HCT116 (cell line): ENCODE measurements around the gene MRTFB. TPM values are rescaled to one million over a fixed set of nuclear protein-coding genes. Genes with fewer than 3 reads are reported as not detected.
"Not testable (repeated sequence)": the region's sequence is repeated elsewhere in the genome, so short reads cannot be mapped to it uniquely, and the experiment has no call there.

Experiments used
- ATAC-seq: fragments of 200-7000 bp; cut with Tn5 transposase; 2 replicates; pipeline ENCODE4 v1.9.1; 2020; ENCODE audit warnings: mild to moderate bottlenecking, moderate library complexity
- BruUV-seq: library from RNA; stranded (reverse); fragments of 400-500 nt; replicated peaks from 2 replicates; lab custom pipeline; 2021; lab: Mats Ljungman, UMichigan
- CTCF ChIA-PET: fragments of 300-600 bp; sonication (Branson Sonifier 250); formaldehyde crosslinking; loops from one replicate; lab custom pipeline; 2021; ENCODE audit warnings: antibody characterized with exemption; lab: Charles Lee
- POLR2A ChIA-PET: fragments of 300-600, 350-600 bp; sonication (Branson Sonifier 250); formaldehyde crosslinking; loops from one replicate; lab custom pipeline; 2021; ENCODE audit warnings: antibody characterized with exemption; lab: Charles Lee
- RAD21 ChIA-PET, 2 experiments: fragments of 300-600 bp; sonication (Branson Sonifier 250); formaldehyde crosslinking; loops; one replicate each; lab custom pipeline; 2023; ENCODE audit warnings: low total read pairs in 2 of 2; ENCODE audit not compliant: uncharacterized antibody in 2 of 2, unreplicated experiment in 2 of 2, low non-redundant PET in 1 of 2; lab: Charles Lee
- DNase-seq: peaks from one replicate; pipeline ENCODE4 v3.0.0-alpha.2; 2010; ENCODE audit warnings: low read depth, low spot score
- H2AFZ ChIP-seq: fragments of 200-600 bp; shearing (Covaris generic), sonication (generic); 2 replicates; pipeline ENCODE4 v1.6.1; 2017; ENCODE audit warnings: low read depth, mixed run types, mixed read lengths, antibody characterized with exemption, low read length; ENCODE audit not compliant: poor library complexity, severe bottlenecking
- H3K27ac ChIP-seq: 2 replicates; pipeline ENCODE4 v1.5.1; 2012; ENCODE audit warnings: low read depth, low read length
- H3K27me3 ChIP-seq: fragments of 200-600 bp; sonication (generic); 2 replicates; pipeline ENCODE4 v1.6.1; 2016; ENCODE audit warnings: mixed run types, low read length, mixed read lengths; ENCODE audit not compliant: insufficient read depth
- H3K36me3 ChIP-seq, 2 experiments: fragments of 200-500 bp in 1 of 2; fragments of 200-600 bp in 1 of 2; sonication (Bioruptor generic) in 1 of 2; sonication (generic) in 1 of 2; 2 replicates each; pipeline versions ENCODE4 v1.5.1 to v1.6.1; 2014 to 2016; ENCODE audit warnings: low read length in 2 of 2, inconsistent platforms in 1 of 2, mixed read lengths in 1 of 2, mixed run types in 1 of 2; ENCODE audit not compliant: insufficient read depth in 2 of 2, control insufficient read depth in 1 of 2
- H3K4me1 ChIP-seq, 2 experiments: fragments of 200-600 bp in 1 of 2; sonication (generic) in 1 of 2; 2 replicates each; pipeline versions ENCODE4 v1.5.1 to v1.6.1; 2012 to 2017; ENCODE audit warnings: low read length in 2 of 2, inconsistent platforms in 1 of 2, mild to moderate bottlenecking in 1 of 2, mixed read lengths in 1 of 2, mixed run types in 1 of 2, moderate library complexity in 1 of 2; ENCODE audit not compliant: insufficient read depth in 2 of 2, control insufficient read depth in 1 of 2
- H3K4me2 ChIP-seq: fragments of 200-600 bp; sonication (generic); 2 replicates; pipeline ENCODE4 v1.6.1; 2017; ENCODE audit warnings: mixed run types, low read length, mixed read lengths
- H3K4me3 ChIP-seq, 2 experiments: fragments of 200-600 bp in 1 of 2; sonication (generic) in 1 of 2; replicated peaks in 1 of 2; 2 replicates each; pipeline ENCODE4 v1.5.1; 2011 to 2016; ENCODE audit warnings: low read length in 2 of 2, control low read depth in 1 of 2, low read depth in 1 of 2, mild to moderate bottlenecking in 1 of 2, mixed read lengths in 1 of 2, mixed run types in 1 of 2
- H3K79me2 ChIP-seq: fragments of 200-600 bp; sonication (generic); 2 replicates; pipeline ENCODE4 v1.6.1; 2017; ENCODE audit warnings: mild to moderate bottlenecking, mixed run types, low read length, moderate library complexity, mixed read lengths; ENCODE audit not compliant: insufficient read depth
- H3K9ac ChIP-seq: fragments of 200-600 bp; sonication (generic); 2 replicates; pipeline ENCODE4 v1.6.1; 2016; ENCODE audit warnings: low read length, mixed read lengths
- H3K9me2 ChIP-seq: fragments of 200-600 bp; sonication (generic), shearing (Covaris generic); 2 replicates; pipeline ENCODE4 v1.6.1; 2017; ENCODE audit warnings: mixed run types, mild to moderate bottlenecking, moderate library complexity; ENCODE audit not compliant: insufficient read depth
- H3K9me3 ChIP-seq, 2 experiments: fragments of 200-500 bp in 1 of 2; fragments of 200-600 bp in 1 of 2; sonication (Bioruptor generic) in 1 of 2; sonication (generic) in 1 of 2; 2 replicates each; pipeline ENCODE4 v1.6.1; 2014 to 2017; ENCODE audit warnings: low read length in 2 of 2, mixed read lengths in 2 of 2, inconsistent platforms in 1 of 2, low read depth in 1 of 2, mild to moderate bottlenecking in 1 of 2, mixed run types in 1 of 2, moderate library complexity in 1 of 2; ENCODE audit not compliant: control insufficient read depth in 1 of 2, insufficient read depth in 1 of 2
- H4K20me1 ChIP-seq: fragments of 200-600 bp; sonication (generic), shearing (Covaris generic); 2 replicates; pipeline ENCODE4 v1.6.1; 2017; ENCODE audit warnings: mixed run types, mild to moderate bottlenecking, moderate library complexity; ENCODE audit not compliant: insufficient read depth
- ATF3 ChIP-seq: IDR thresholded peaks from 2 replicates; pipeline ENCODE4 v1.6.1; 2012
- CBX3 ChIP-seq: IDR thresholded peaks from 2 replicates; pipeline ENCODE4 v1.6.1; 2012; ENCODE audit warnings: low read depth
- CEBPB ChIP-seq: IDR thresholded peaks from 2 replicates; pipeline ENCODE4 v1.6.1; 2012; ENCODE audit warnings: low read depth
- EGR1 ChIP-seq: IDR thresholded peaks from 2 replicates; pipeline ENCODE4 v1.6.1; 2012; ENCODE audit warnings: low read depth
- ELF1 ChIP-seq: IDR thresholded peaks from 2 replicates; pipeline ENCODE4 v1.6.1; 2012; ENCODE audit warnings: low read depth, borderline replicate concordance
- EZH2 ChIP-seq: fragments of 200-600 bp; sonication (generic); IDR thresholded peaks from 2 replicates; pipeline ENCODE4 v1.6.1; 2017; ENCODE audit warnings: antibody characterized with exemption, mixed run types
- EZH2phosphoT487 ChIP-seq: fragments of 200-600 bp; IDR thresholded peaks from 2 replicates; pipeline ENCODE4 v1.6.1; 2018; ENCODE audit warnings: antibody characterized with exemption, borderline replicate concordance
- FOSL1 ChIP-seq: IDR thresholded peaks from 2 replicates; pipeline ENCODE4 v1.6.1; 2012; ENCODE audit warnings: low read depth
- MAX ChIP-seq: IDR thresholded peaks from 2 replicates; pipeline ENCODE4 v1.6.1; 2012
- POLR2A ChIP-seq: IDR thresholded peaks from 2 replicates; pipeline ENCODE4 v1.7.0; 2011; ENCODE audit warnings: borderline replicate concordance; ENCODE audit not compliant: insufficient read depth, insufficient read length; ENCODE audit errors: extremely low read depth
- POLR2AphosphoS5 ChIP-seq: IDR thresholded peaks from 2 replicates; pipeline ENCODE4 v1.6.1; 2011; ENCODE audit warnings: mild to moderate bottlenecking, low read depth, low read length, moderate library complexity
- SIN3A ChIP-seq: IDR thresholded peaks from 2 replicates; pipeline ENCODE4 v1.6.1; 2012; ENCODE audit warnings: low read depth
- SP1 ChIP-seq: IDR thresholded peaks from 2 replicates; pipeline ENCODE4 v1.6.1; 2012; ENCODE audit warnings: low read depth
- YY1 ChIP-seq: IDR thresholded peaks from 2 replicates; pipeline ENCODE4 v1.6.1; 2011; ENCODE audit warnings: low read length, low read depth, moderate library complexity, mild to moderate bottlenecking; ENCODE audit not compliant: insufficient replicate concordance; ENCODE audit errors: extremely low read depth
- ZBTB33 ChIP-seq: IDR thresholded peaks from 2 replicates; pipeline ENCODE4 v1.6.1; 2011; ENCODE audit warnings: mild to moderate bottlenecking, low read length, moderate library complexity; ENCODE audit not compliant: insufficient replicate concordance; ENCODE audit errors: extremely low read depth
- ZFX ChIP-seq: fragments of 450-650 bp; IDR thresholded peaks from 2 replicates; pipeline ENCODE4 v1.6.1; 2017
- intact Hi-C: fragments of 100-400 bp; cut with micrococcal nuclease; formaldehyde crosslinking; loops from 2 replicates; pipeline ENCODE4 v1.10.0; 2022
- total RNA-seq: library from RNA; stranded (reverse); gene quantifications from one replicate; pipeline ENCODE4 v1.2.1, GENCODE V29; 2021; ENCODE audit not compliant: unreplicated experiment

Gene MRTFB
- total RNA-seq, 1 experiment from 2014 or later: 39.0 TPM

GRCh38 chr16:14043793-14044192 lies 27.3 kb upstream of the MRTFB start:
- RAD21 ChIA-PET: no interaction called here
- BruUV-seq: no TSS peak
- H3K27ac ChIP-seq: no peak overlapping the region
- CTCF ChIA-PET: no interaction called here
- no peak overlapping the region for H3K4me3 ChIP-seq
- no peak overlapping the region for H3K4me2 ChIP-seq
- no peak overlapping the region for H3K9ac ChIP-seq
- no peak overlapping the region for H2AFZ ChIP-seq
- intact Hi-C loops: no loop called here
- TF ChIP-seq YY1: no peak
- no peak for TF ChIP-seq EZH2phosphoT487
- TF ChIP-seq MAX: no peak
- TF ChIP-seq ZFX: no peak
- TF ChIP-seq SP1: no peak
- no peak for TF ChIP-seq ATF3
- TF ChIP-seq SIN3A: no peak
- TF ChIP-seq ELF1: no peak
- no peak for TF ChIP-seq CBX3
- no peak for TF ChIP-seq CEBPB
- TF ChIP-seq POLR2AphosphoS5: no peak
- no peak for TF ChIP-seq FOSL1
- no peak for TF ChIP-seq POLR2A
- TF ChIP-seq EZH2: no peak
- TF ChIP-seq ZBTB33: no peak
- TF ChIP-seq EGR1: no peak
- H4K20me1 ChIP-seq: no peaks in the 10 kb centered on the region
- no peaks in the 10 kb centered on the region for H3K27me3 ChIP-seq
- no peak for DNase-seq
- POLR2A ChIA-PET: no interaction called here
- H3K36me3 ChIP-seq: no peaks in the 10 kb centered on the region
- H3K79me2 ChIP-seq: no peaks in the 10 kb centered on the region
- no peaks in the 10 kb centered on the region for H3K4me1 ChIP-seq
- H3K9me3 ChIP-seq: no peaks in the 10 kb centered on the region
- H3K9me2 ChIP-seq: no peaks in the 10 kb centered on the region
- no peak for ATAC-seq

- H3K9me3 ChIP-seq, POLR2A ChIA-PET, H3K9ac ChIP-seq, H3K9me2 ChIP-seq, BruUV-seq, CTCF ChIA-PET, H3K79me2 ChIP-seq, RAD21 ChIA-PET, H3K27ac ChIP-seq, H4K20me1 ChIP-seq, H3K36me3 ChIP-seq, ATAC-seq, intact Hi-C loops, H3K4me3 ChIP-seq, H3K4me2 ChIP-seq, DNase-seq, H3K27me3 ChIP-seq, H2AFZ ChIP-seq: not testable (repeated sequence)
- peaks cover 5 to 12% of the 10 kb centered on the region in 2 experiments; a peak in 3 of 4 replicates for H3K4me1 ChIP-seq
Observed at GRCh38 chr16:14047121-14047859, 23.8 kb upstream of the MRTFB start.
